Parathyroid adenoma (tissue), 2 donors: ENCODE results near the gene KDM3B.

Experiments
- H2AFZ ChIP-seq: fragments of 300-600 bp; sonication (generic); one replicate; pipeline ENCODE4 v1.7.0; 2017; ENCODE audit warnings: antibody characterized with exemption, mild to moderate bottlenecking
- H3K27ac ChIP-seq: fragments of 300-600 bp; sonication (generic); one replicate; pipeline ENCODE4 v1.7.0; 2017
- H3K27me3 ChIP-seq: fragments of 300-600 bp; sonication (generic); one replicate; pipeline ENCODE4 v1.7.0; 2017; ENCODE audit warnings: low read length; ENCODE audit not compliant: control insufficient read depth, insufficient read depth
- H3K36me3 ChIP-seq: fragments of 300-600 bp; sonication (generic); one replicate; pipeline ENCODE4 v1.7.0; 2017; ENCODE audit warnings: low read length; ENCODE audit not compliant: control insufficient read depth, insufficient read depth
- H3K4me1 ChIP-seq: fragments of 300-600 bp; sonication (generic); one replicate; pipeline ENCODE4 v1.7.0; 2017; ENCODE audit warnings: control low read depth
- H3K4me2 ChIP-seq: fragments of 300-600 bp; sonication (generic); one replicate; pipeline ENCODE4 v1.7.0; 2017; ENCODE audit warnings: low read length
- H3K4me3 ChIP-seq: fragments of 300-600 bp; sonication (generic); one replicate; pipeline ENCODE4 v1.7.0; 2017; ENCODE audit warnings: low read depth, low read length
- H3K79me2 ChIP-seq: fragments of 300-600 bp; sonication (generic); one replicate; pipeline ENCODE4 v1.7.0; 2017; ENCODE audit warnings: control low read depth
- H3K9ac ChIP-seq: fragments of 300-600 bp; sonication (generic); one replicate; pipeline ENCODE4 v1.7.0; 2017; ENCODE audit warnings: mild to moderate bottlenecking
- H3K9me3 ChIP-seq: fragments of 300-600 bp; sonication (generic); one replicate; pipeline ENCODE4 v1.7.0; 2017; ENCODE audit warnings: low read length; ENCODE audit not compliant: control insufficient read depth
- TF ChIP-seq, protein P1 (sequence below): fragments of 300-600 bp; sonication (generic); IDR thresholded peaks from one replicate; pipeline ENCODE4 v1.7.0; 2017; ENCODE audit warnings: antibody characterized with exemption, mild to moderate bottlenecking
- donor health status: primary hyperparathyroidism.

The KDM3B gene, protein sequence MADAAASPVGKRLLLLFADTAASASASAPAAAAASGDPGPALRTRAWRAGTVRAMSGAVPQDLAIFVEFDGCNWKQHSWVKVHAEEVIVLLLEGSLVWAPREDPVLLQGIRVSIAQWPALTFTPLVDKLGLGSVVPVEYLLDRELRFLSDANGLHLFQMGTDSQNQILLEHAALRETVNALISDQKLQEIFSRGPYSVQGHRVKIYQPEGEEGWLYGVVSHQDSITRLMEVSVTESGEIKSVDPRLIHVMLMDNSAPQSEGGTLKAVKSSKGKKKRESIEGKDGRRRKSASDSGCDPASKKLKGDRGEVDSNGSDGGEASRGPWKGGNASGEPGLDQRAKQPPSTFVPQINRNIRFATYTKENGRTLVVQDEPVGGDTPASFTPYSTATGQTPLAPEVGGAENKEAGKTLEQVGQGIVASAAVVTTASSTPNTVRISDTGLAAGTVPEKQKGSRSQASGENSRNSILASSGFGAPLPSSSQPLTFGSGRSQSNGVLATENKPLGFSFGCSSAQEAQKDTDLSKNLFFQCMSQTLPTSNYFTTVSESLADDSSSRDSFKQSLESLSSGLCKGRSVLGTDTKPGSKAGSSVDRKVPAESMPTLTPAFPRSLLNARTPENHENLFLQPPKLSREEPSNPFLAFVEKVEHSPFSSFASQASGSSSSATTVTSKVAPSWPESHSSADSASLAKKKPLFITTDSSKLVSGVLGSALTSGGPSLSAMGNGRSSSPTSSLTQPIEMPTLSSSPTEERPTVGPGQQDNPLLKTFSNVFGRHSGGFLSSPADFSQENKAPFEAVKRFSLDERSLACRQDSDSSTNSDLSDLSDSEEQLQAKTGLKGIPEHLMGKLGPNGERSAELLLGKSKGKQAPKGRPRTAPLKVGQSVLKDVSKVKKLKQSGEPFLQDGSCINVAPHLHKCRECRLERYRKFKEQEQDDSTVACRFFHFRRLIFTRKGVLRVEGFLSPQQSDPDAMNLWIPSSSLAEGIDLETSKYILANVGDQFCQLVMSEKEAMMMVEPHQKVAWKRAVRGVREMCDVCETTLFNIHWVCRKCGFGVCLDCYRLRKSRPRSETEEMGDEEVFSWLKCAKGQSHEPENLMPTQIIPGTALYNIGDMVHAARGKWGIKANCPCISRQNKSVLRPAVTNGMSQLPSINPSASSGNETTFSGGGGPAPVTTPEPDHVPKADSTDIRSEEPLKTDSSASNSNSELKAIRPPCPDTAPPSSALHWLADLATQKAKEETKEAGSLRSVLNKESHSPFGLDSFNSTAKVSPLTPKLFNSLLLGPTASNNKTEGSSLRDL (N-terminal part only)

DNA sequence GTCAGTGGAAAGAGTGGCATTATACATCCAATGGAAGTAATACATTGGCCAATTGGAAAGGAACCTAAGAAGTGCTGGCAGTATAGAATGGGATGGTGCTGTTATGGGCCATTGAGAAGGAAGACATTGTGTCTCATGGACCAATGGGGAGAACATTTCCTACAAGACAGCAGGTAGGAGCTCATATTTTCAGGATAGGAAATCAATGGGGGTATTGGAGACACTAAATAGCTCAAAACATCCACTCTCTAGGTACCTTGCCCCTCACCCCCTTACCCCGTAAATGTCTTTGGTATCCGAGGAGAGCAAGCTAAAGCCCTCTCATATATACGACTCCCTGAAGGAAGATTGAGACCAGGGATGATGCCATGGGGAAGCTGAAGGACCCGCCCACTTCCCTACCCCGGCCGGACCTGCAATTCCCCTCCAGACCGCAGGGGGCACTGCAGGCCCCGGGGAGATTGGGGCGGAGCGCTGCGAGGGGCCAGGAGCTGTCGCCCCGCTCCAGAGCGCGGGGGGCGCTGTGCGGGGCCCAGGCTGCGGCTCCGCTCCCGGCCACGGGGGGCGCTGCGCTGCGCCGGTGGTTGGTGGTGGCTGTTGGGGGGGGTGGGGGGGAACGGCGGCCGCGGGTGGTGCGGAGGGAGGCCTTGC lies at the start of gene KDM3B:
Gene KDM3B (plus strand): TSS at position 615 of the 651 bp plus-strand sequence. CDS start 111 bp downstream, outside the sequence.
- Histone ChIP-seq H3K4me2 (peak within 1 kb of the TSS; percentile 59), H3K27me3 (no peaks in the 10 kb centered on the region), H3K9me3 (no peaks in the 10 kb centered on the region), H3K9ac (peak within 1 kb of the TSS; percentile 97), H3K4me3 (peak within 1 kb of the TSS; percentile 88), H3K36me3 (no peaks in the 10 kb centered on the region), H3K27ac (peak within 1 kb of the TSS; percentile 92), H3K4me1 (peaks cover 13% of the 10 kb centered on the region), H3K79me2 (peaks cover 27% of the 10 kb centered on the region), H2AFZ (peak within 1 kb of the TSS; percentile 92)
- TF ChIP-seq, protein P1, sequence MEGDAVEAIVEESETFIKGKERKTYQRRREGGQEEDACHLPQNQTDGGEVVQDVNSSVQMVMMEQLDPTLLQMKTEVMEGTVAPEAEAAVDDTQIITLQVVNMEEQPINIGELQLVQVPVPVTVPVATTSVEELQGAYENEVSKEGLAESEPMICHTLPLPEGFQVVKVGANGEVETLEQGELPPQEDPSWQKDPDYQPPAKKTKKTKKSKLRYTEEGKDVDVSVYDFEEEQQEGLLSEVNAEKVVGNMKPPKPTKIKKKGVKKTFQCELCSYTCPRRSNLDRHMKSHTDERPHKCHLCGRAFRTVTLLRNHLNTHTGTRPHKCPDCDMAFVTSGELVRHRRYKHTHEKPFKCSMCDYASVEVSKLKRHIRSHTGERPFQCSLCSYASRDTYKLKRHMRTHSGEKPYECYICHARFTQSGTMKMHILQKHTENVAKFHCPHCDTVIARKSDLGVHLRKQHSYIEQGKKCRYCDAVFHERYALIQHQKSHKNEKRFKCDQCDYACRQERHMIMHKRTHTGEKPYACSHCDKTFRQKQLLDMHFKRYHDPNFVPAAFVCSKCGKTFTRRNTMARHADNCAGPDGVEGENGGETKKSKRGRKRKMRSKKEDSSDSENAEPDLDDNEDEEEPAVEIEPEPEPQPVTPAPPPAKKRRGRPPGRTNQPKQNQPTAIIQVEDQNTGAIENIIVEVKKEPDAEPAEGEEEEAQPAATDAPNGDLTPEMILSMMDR: peak; percentile 100

DNA sequence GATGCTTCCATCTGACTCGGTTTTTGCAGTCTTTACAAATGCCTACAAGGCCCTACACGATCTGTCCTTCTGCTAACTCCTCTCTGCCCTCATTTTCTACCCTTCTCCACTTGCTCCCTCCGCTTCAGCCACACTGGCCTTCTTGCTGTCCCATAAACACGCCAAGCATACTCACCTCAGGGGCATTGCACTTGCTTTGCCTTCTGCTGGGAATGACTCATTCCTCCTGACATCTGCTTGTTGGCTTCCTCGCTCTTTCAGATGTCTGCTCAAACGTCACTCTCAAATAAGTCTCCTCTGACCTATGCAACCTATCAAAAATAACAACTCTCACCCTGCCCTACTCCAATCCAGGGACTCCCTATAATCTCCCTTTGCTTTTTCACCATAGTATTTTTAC lies 49.1 kb upstream of the KDM3B start:
- Histone ChIP-seq H3K9me3 (no peaks in the 10 kb centered on the region), H3K27ac (no peak overlapping the region), H2AFZ (no peak overlapping the region), H3K4me2 (no peak overlapping the region), H3K79me2 (no peaks in the 10 kb centered on the region), H3K9ac (no peak overlapping the region), H3K27me3 (no peaks in the 10 kb centered on the region), H3K36me3 (no peaks in the 10 kb centered on the region), H3K4me3 (no peak overlapping the region), H3K4me1 (no peaks in the 10 kb centered on the region)
- TF ChIP-seq, protein P1: no peak

DNA sequence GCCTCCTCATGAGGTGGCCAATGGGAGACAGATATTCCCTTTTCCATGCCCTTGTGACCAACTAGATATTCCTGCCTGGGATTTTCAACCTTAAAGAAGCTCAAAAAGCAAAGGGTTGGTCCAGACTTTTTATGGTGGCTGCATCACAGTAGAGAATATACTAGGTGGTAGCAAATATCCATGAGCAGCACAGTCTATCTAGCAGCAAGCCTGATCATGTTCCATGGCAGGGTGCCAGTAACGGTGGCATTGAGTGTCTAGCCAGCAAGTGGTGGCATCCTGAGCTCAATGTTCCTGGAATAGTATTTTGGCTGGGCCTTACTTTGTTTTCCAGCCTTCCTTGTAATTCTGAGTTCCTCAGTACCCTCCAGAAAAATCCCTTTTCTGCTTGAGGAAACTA lies 46.7 kb upstream of the KDM3B start:
- H3K4me1 ChIP-seq: no peaks in the 10 kb centered on the region
- H3K79me2 ChIP-seq: no peaks in the 10 kb centered on the region
- no peak overlapping the region for H3K9ac ChIP-seq
- no peaks in the 10 kb centered on the region for H3K9me3 ChIP-seq
- H3K36me3 ChIP-seq: no peaks in the 10 kb centered on the region
- no peak overlapping the region for H2AFZ ChIP-seq
- H3K4me3 ChIP-seq: no peak overlapping the region
- TF ChIP-seq, protein P1: no peak
- no peak overlapping the region for H3K4me2 ChIP-seq
- no peaks in the 10 kb centered on the region for H3K27me3 ChIP-seq
- H3K27ac ChIP-seq: no peak overlapping the region

DNA sequence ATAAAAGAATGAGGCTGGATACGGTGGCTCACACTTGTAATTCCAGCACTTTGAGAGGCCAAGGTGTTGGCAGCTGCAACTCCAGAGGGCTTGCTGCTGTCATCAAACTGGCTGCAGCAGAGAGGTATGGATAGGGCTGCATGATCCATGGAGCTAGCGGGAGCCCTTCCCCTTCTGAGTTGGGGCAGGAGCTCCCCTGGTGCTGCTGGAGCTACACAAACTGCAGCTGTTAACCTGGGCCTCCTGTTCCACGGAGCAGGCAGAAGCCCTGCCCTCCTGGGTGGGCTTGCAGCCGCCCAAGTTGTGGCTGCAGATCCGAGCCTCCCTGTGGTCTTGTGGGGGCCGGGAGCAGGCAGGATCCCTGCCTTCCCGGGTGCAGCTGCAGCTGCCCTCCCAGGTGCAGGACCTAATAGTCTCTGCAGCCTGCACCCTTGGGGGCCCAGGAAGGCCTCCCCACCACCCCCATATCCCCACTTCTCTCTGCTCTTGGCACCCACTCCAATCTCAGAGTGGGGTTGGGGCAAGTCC lies 36.7 kb upstream of the KDM3B start:
- no peak overlapping the region for H3K4me3 ChIP-seq
- no peaks in the 10 kb centered on the region for H3K27me3 ChIP-seq
- TF ChIP-seq, protein P1: no peak
- H3K9me3 ChIP-seq: no peaks in the 10 kb centered on the region
- no peak overlapping the region for H2AFZ ChIP-seq
- H3K36me3 ChIP-seq: no peaks in the 10 kb centered on the region
- no peak overlapping the region for H3K9ac ChIP-seq
- H3K4me1 ChIP-seq: no peaks in the 10 kb centered on the region
- no peak overlapping the region for H3K4me2 ChIP-seq
- no peaks in the 10 kb centered on the region for H3K79me2 ChIP-seq
- no peak overlapping the region for H3K27ac ChIP-seq
